Stimulated activated CD4-positive, alpha-beta T cell treated with anti-CD3 and anti-CD28 coated beads, Interleukin-15, amount 100 ng/mL, for 1 hour (primary cell): ENCODE measurements around the gene CD9.
"Not testable (repeated sequence)": the region's sequence is repeated elsewhere in the genome, so short reads cannot be mapped to it uniquely, and the experiment has no call there.

Experiments
- DNase-seq, 2 donors: peaks; one replicate each; pipeline ENCODE4 v3.0.0-alpha.2; 2020; ENCODE audit warnings: low read depth in 1 of 2, low spot score in 1 of 2

CD9 gene

GRCh38 chr12:6198985-6199530 is 1.1 kb upstream of the CD9 start:
- DNase-seq, result no peak

GRCh38 chr12:6199531-6200255 is 507 bp upstream of the CD9 start:
- no peak for DNase-seq

GRCh38 chr12:6201213-6201608 is 1.0 kb downstream of the CD9 start:
- DNase-seq, result no peak

GRCh38 chr12:6201826-6202225 is 1.6 kb downstream of the CD9 start:
- no peak for DNase-seq

GRCh38 chr12:6202304-6202703 is 2.1 kb downstream of the CD9 start:
- no peak for DNase-seq

- DNase-seq, result no peak
These were observed 2.6 kb downstream of the CD9 start for GRCh38 chr12:6202846-6203245.

- no peak for DNase-seq
These were observed 3.4 kb downstream of the CD9 start for GRCh38 chr12:6203601-6204000.

- no peak for DNase-seq
These were observed 4.4 kb downstream of the CD9 start for GRCh38 chr12:6204533-6205143.

- DNase-seq, result no peak
These were observed 4.9 kb downstream of the CD9 start for GRCh38 chr12:6205144-6205539.

GRCh38 chr12:6205761-6206160 is 5.6 kb downstream of the CD9 start:
- no peak for DNase-seq

GRCh38 chr12:6206327-6206726 is 6.1 kb downstream of the CD9 start:
- no peak for DNase-seq

- DNase-seq, result no peak
These were observed 7.2 kb downstream of the CD9 start for GRCh38 chr12:6207259-6207925.

- DNase-seq, result no peak
These were observed 7.9 kb downstream of the CD9 start for GRCh38 chr12:6208130-6208529.

- DNase-seq, result not testable (repeated sequence)
These were observed 9.2 kb downstream of the CD9 start for GRCh38 chr12:6209428-6209827.

GRCh38 chr12:6211421-6211869 is 11.2 kb downstream of the CD9 start:
- DNase-seq, result no peak

GRCh38 chr12:6212086-6212485 is 11.9 kb downstream of the CD9 start:
- DNase-seq, result no peak

- no peak for DNase-seq
These were observed 13.8 kb downstream of the CD9 start for GRCh38 chr12:6213969-6214368.

- no peak for DNase-seq
These were observed 14.4 kb downstream of the CD9 start for GRCh38 chr12:6214633-6215032.

- DNase-seq, result no peak
These were observed 15.1 kb downstream of the CD9 start for GRCh38 chr12:6215120-6215807.

GRCh38 chr12:6215932-6216494 is 15.8 kb downstream of the CD9 start:
- DNase-seq, result no peak

- DNase-seq, result no peak
These were observed 16.4 kb downstream of the CD9 start for GRCh38 chr12:6216581-6216980.
